A673 (cell line): Measurements from ENCODE around the gene ENKD1. TPM values are rescaled to one million over a fixed set of nuclear protein-coding genes. Genes with fewer than 3 reads are reported as not detected.

Experiments used
- Bru-seq: library from RNA; stranded (reverse); fragments of 400-500 nt; gene quantifications from one replicate; lab custom pipeline; 2021; lab: Mats Ljungman, UMichigan
- BruChase-seq, 2 experiments: library from RNA; stranded (reverse); fragments of 400-500 nt; gene quantifications; one replicate each; lab custom pipeline; 2021; lab: Mats Ljungman, UMichigan
- BruUV-seq: library from RNA; stranded (reverse); fragments of 400-500 nt; replicated peaks from 2 replicates; lab custom pipeline; 2021; lab: Mats Ljungman, UMichigan
- CTCF ChIA-PET: fragments of 300-600 bp; sonication (Branson Sonifier 250); formaldehyde crosslinking; loops from one replicate; lab custom pipeline; 2022; ENCODE audit warnings: antibody characterized with exemption; lab: Charles Lee
- POLR2A ChIA-PET: fragments of 300-600 bp; sonication (Branson Sonifier 250); formaldehyde crosslinking; loops from one replicate; lab custom pipeline; 2022; ENCODE audit warnings: antibody characterized with exemption; ENCODE audit not compliant: low non-redundant PET; lab: Charles Lee
- DNase-seq: peaks from one replicate; pipeline ENCODE4 v3.0.0-alpha.2; 2015; ENCODE audit warnings: low spot score
- H3K27ac ChIP-seq: fragments of 200-600 bp; sonication (generic); 2 replicates; pipeline ENCODE4 v1.5.1; 2016; ENCODE audit warnings: mixed run types, low read depth, mild to moderate bottlenecking, mixed read lengths, antibody characterized with exemption, low read length; ENCODE audit not compliant: poor library complexity, severe bottlenecking
- H3K27me3 ChIP-seq: fragments of 200-600 bp; sonication (generic); replicated peaks from 2 replicates; pipeline ENCODE4 v1.6.1; 2017; ENCODE audit warnings: mixed run types, low read depth, mild to moderate bottlenecking, mixed read lengths, antibody characterized with exemption, low read length; ENCODE audit not compliant: insufficient read depth, poor library complexity
- H3K36me3 ChIP-seq: fragments of 200-600 bp; sonication (generic); 2 replicates; pipeline ENCODE4 v1.6.1; 2016; ENCODE audit warnings: mixed run types, mild to moderate bottlenecking, mixed read lengths, antibody characterized with exemption, low read length; ENCODE audit not compliant: insufficient read depth, poor library complexity, severe bottlenecking
- H3K4me1 ChIP-seq: fragments of 200-600 bp; sonication (generic); 2 replicates; pipeline ENCODE4 v1.6.1; 2017; ENCODE audit warnings: mixed run types, mild to moderate bottlenecking, mixed read lengths, antibody characterized with exemption, low read length; ENCODE audit not compliant: insufficient read depth, poor library complexity, severe bottlenecking
- H3K4me3 ChIP-seq: fragments of 200-600 bp; sonication (generic); 2 replicates; pipeline ENCODE4 v1.5.1; 2016; ENCODE audit warnings: low read depth, mixed run types, mild to moderate bottlenecking, mixed read lengths, low read length; ENCODE audit not compliant: poor library complexity, severe bottlenecking
- H3K9me3 ChIP-seq: fragments of 200-600 bp; sonication (generic); 2 replicates; pipeline ENCODE4 v1.6.1; 2016; ENCODE audit warnings: mixed run types, low read depth, mild to moderate bottlenecking, mixed read lengths, antibody characterized with exemption, low read length; ENCODE audit not compliant: poor library complexity, severe bottlenecking
- EZH2 ChIP-seq: fragments of 200-600 bp; sonication (generic); IDR thresholded peaks from 2 replicates; pipeline ENCODE4 v1.6.1; 2017; ENCODE audit warnings: borderline replicate concordance, low read depth, mild to moderate bottlenecking, mixed read lengths, antibody characterized with exemption, low read length; ENCODE audit not compliant: poor library complexity, severe bottlenecking
- intact Hi-C: fragments of 100-400 bp; cut with micrococcal nuclease; formaldehyde crosslinking; loops from one replicate; pipeline ENCODE4 v1.10.0; 2022; ENCODE audit not compliant: unreplicated experiment
- long read RNA-seq: library from polyadenylated mRNA; stranded (forward); transcript quantifications from one replicate; pipeline ENCODE4 v2.0.0, GENCODE V29; 2022
- total RNA-seq: library from RNA; stranded (reverse); gene quantifications from 2 replicates; pipeline ENCODE4 v1.2.3, GENCODE V29; 2021
- TF ChIP-seq, protein P1 (sequence below): fragments of 300-800, 200-600 bp; sonication (generic); conservative IDR thresholded peaks from 2 replicates; pipeline ENCODE4 v1.5.1; 2017; ENCODE audit warnings: low read depth, mild to moderate bottlenecking, antibody characterized with exemption, low read length, moderate library complexity, mixed read lengths

Gene ENKD1, protein sequence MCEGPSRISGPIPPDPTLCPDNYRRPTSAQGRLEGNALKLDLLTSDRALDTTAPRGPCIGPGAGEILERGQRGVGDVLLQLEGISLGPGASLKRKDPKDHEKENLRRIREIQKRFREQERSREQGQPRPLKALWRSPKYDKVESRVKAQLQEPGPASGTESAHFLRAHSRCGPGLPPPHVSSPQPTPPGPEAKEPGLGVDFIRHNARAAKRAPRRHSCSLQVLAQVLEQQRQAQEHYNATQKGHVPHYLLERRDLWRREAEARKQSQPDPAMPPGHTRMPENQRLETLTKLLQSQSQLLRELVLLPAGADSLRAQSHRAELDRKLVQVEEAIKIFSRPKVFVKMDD
- total RNA-seq (8.5 and 11.2 TPM in 2 replicates), Bru-seq, nascent RNA (percentile 42 among the genes with signal in this experiment), BruChase-seq, experiment 1, labeled RNA remaining after a 2-hour chase (percentile 50 among the genes with signal in this experiment), BruChase-seq, experiment 2, labeled RNA remaining after a 6-hour chase (percentile 50 among the genes with signal in this experiment)
- long read RNA-seq, partial matches to known transcripts: 0 of 10 reads
- long read RNA-seq, other reads (novel, unspliced or antisense): 6 of 10 reads

DNA sequence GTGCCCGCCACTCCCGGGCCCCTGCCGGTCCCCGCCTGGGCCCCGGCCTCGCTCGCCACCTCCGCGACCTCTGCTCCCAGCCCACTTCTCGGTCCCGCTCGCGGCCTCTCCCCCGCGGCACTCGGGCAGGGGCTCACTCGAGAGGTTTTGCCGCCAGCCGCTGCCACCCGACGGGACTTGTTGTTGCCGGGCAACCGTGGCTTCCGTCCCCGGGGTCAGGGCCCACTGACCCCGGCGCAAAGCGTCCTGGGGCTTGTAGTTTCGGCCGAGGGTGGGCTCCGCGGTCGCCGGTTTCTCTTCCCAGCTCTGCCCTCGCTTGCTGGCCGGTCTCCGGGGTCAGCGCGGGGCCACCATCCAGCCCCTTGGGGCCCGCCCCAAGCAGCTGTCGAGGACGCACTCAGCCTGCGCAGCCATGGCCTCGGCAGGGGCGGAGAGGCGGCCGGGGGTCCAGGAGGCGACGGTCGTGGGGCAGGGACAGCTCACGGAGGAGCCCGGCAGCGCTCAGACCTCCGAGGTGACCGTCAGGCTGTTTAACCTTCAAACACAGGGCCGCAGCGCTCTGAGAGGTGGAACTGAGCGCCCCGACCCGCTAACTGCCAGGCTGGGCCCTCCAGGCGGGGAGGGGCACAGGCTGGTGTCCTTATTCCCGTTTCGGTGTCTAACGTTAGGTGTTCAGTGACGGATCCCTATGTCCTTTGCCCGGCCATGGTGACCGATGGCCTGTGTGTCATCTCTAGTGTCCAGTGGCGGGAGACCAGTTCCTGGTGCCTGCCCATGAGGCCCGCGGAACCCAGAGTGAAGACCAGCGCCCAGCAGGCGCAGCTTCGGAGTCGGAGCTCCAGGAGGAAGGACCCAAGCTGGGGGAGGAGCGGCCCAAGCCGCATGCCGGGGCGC is at the start of gene ENKD1, which contains the start of gene C16orf86:
TSS of gene ENKD1 (minus strand) at position 192 of the 894 bp plus-strand sequence. CDS start 308 bp downstream, outside the sequence.
TSS of gene C16orf86 (plus strand) at position 256 of the 894 bp plus-strand sequence. CDS start at position 413, 157 bp downstream.
- H3K36me3 ChIP-seq: no peaks in the 10 kb centered on the region
- H3K27me3 ChIP-seq: no peaks in the 10 kb centered on the region
- CTCF ChIA-PET: interaction anchor here (1.1 to 3.8 kb wide), 3 partner anchors 120 to 146 kb away, joined by 3 to 22 read pairs (median 19); no protein-coding TSS in a partner anchor
- peak within 1 kb of the TSS; percentile 59 for H3K4me3 ChIP-seq
- TF ChIP-seq EZH2: no peak
- TF ChIP-seq, protein P1, sequence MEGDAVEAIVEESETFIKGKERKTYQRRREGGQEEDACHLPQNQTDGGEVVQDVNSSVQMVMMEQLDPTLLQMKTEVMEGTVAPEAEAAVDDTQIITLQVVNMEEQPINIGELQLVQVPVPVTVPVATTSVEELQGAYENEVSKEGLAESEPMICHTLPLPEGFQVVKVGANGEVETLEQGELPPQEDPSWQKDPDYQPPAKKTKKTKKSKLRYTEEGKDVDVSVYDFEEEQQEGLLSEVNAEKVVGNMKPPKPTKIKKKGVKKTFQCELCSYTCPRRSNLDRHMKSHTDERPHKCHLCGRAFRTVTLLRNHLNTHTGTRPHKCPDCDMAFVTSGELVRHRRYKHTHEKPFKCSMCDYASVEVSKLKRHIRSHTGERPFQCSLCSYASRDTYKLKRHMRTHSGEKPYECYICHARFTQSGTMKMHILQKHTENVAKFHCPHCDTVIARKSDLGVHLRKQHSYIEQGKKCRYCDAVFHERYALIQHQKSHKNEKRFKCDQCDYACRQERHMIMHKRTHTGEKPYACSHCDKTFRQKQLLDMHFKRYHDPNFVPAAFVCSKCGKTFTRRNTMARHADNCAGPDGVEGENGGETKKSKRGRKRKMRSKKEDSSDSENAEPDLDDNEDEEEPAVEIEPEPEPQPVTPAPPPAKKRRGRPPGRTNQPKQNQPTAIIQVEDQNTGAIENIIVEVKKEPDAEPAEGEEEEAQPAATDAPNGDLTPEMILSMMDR: no peak
- no peaks in the 10 kb centered on the region for H3K9me3 ChIP-seq
- POLR2A ChIA-PET: no interaction called here
- intact Hi-C loops: loop anchor here (5.0 kb wide), 1 partner anchor 105 kb away; the partner anchor contains the start of gene CTCF
- peaks cover 10% of the 10 kb centered on the region for H3K4me1 ChIP-seq
- no TSS peak for BruUV-seq
- peak; percentile 85 for DNase-seq
- peak within 1 kb of the TSS; percentile 48 for H3K27ac ChIP-seq

DNA sequence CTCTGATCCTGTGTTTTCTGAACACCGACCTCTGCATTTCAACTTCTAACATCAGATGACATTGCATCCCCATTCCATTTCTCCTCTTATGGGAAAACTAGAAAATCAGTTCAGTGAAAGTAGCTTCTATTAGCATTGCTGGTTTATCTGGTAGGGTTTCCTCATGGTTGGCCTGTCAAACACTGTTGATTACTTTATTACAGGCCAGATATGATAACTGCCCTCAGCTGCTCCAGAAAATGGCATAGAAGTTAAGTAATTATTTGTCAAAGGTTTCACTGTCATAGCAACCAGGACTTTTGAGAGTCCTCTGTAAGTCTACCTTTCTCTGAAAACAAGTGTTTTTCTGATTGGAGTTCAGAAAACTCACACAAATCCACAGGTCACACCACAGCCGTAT is 49.5 kb upstream of the ENKD1 start:
- Histone ChIP-seq H3K4me3 (no peak overlapping the region), H3K9me3 (no peaks in the 10 kb centered on the region), H3K36me3 (no peaks in the 10 kb centered on the region), H3K4me1 (peaks cover 14% of the 10 kb centered on the region), H3K27ac (no peak overlapping the region), H3K27me3 (no peaks in the 10 kb centered on the region)
- TF ChIP-seq EZH2: no peak
- TF ChIP-seq, protein P1: no peak
- CTCF ChIA-PET: interaction anchor here (0.6 kb wide), 1 partner anchor 168 kb away, joined by 3 read pairs; no protein-coding TSS in a partner anchor
- no peak for DNase-seq
- no TSS peak for BruUV-seq
- intact Hi-C loops: no loop called here
- POLR2A ChIA-PET: no interaction called here

DNA sequence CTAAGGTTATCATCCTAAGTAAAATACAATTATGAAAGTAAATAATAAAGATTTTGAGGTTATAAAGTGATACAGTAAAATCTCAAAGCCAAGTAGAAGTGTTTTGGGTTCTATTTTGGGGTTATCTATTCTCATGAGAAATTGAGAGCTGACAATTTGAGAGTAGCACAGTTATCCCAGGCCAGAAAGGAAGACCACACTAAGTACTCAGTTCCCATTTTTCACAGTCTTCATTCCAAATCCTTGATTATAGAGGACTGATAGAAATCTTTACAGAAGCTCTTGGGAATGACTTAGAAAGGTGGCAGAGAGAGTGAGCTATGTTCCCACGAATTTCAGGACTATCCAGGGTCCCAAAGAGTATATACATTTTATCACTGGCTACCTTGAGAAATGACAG is 48.0 kb upstream of the ENKD1 start:
- ChIA-PET CTCF (no interaction called here), POLR2A (no interaction called here)
- BruUV-seq: no TSS peak
- intact Hi-C loops: no loop called here
- H3K4me1 ChIP-seq: peaks cover 8% of the 10 kb centered on the region
- no peaks in the 10 kb centered on the region for H3K27me3 ChIP-seq
- H3K36me3 ChIP-seq: no peaks in the 10 kb centered on the region
- no peak overlapping the region for H3K4me3 ChIP-seq
- H3K27ac ChIP-seq: no peak overlapping the region
- no peak for DNase-seq
- TF ChIP-seq, protein P1: no peak
- TF ChIP-seq EZH2: no peak
- no peaks in the 10 kb centered on the region for H3K9me3 ChIP-seq
